ENCODE data around the gene KMT2A. TPM values are rescaled to one million over a fixed set of nuclear protein-coding genes. Genes with fewer than 3 reads are reported as not detected.

Gene KMT2A
- polyA plus RNA-seq, 2 of the 4 experiments (the other 2 are of a cell fraction), result 6.8 to 20.3 TPM

GRCh38 chr11:118436639-118437207, 431 bp downstream of the KMT2A start:
- DNase-seq (ENCODE audit: low read depth in 1 of 2, low spot score in 1 of 2) (no peak), ATAC-seq (peak; percentile 4 to 22; a peak in 5 of 6 replicates), FAIRE-seq (no peak)
- Histone ChIP-seq H3K27ac (peak overlapping the region; percentile 93 to 99), H3K4me2 (peak overlapping the region; percentile 77), H3K4me3 (peak overlapping the region; percentile 95), H3K4me1 (peaks cover 28% of the 10 kb centered on the region; the same call in 2 of the 3 replicates), H3K9me3 (no peaks in the 10 kb centered on the region)
- ChIA-PET POLR2A (interaction anchor here (0.5 to 1.2 kb wide), 5 partner anchors 7 to 52 kb away, joined by 3 to 5 read pairs (median 3); no protein-coding TSS in a partner anchor), CTCF (no interaction called here)
- TF ChIP-seq CHD2 (IDR thresholded peaks at IDR 0.05; ENCODE audit: low read length, partially characterized antibody) (no peak), NFE2L2 (conservative IDR thresholded peaks at IDR 0.05; ENCODE audit: low read length) (no peak)
- WGBS (ENCODE audit: missing lambda C conversion rate), result no CpG with 5 or more reads among the region's 55 CpGs

GRCh38 chr11:118437208-118438125, 1.2 kb downstream of the KMT2A start:
- Histone ChIP-seq H3K9me3 (no peaks in the 10 kb centered on the region), H3K4me2 (peak overlapping the region; percentile 77), H3K4me1 (peaks cover 31% of the 10 kb centered on the region; the same call in 2 of the 3 replicates), H3K4me3 (peak overlapping the region; percentile 95), H3K27ac (peak overlapping the region; percentile 93 to 99)
- CTCF ChIA-PET, result no interaction called here
- POLR2A ChIA-PET, result no interaction called here
- 2% methylated on average over 10 of the region's 28 CpGs for WGBS (ENCODE audit: missing lambda C conversion rate)
- TF ChIP-seq MAX (IDR thresholded peaks at IDR 0.05) (no peak), NFE2L2 (conservative IDR thresholded peaks at IDR 0.05; ENCODE audit: low read length) (no peak), CEBPB (IDR thresholded peaks at IDR 0.05) (no peak), ZFP36 (IDR thresholded peaks at IDR 0.05; ENCODE audit: borderline replicate concordance, partially characterized antibody) (no peak), RAD21 (conservative IDR thresholded peaks at IDR 0.05 in 1 of 2, IDR thresholded peaks at IDR 0.05 in 1 of 2) (no peak), ZSCAN20 (CRISPR knock-in tag; IDR thresholded peaks at IDR 0.05) (no peak), CHD2 (IDR thresholded peaks at IDR 0.05; ENCODE audit: low read length, partially characterized antibody) (no peak), TFCP2L1 (CRISPR knock-in tag; IDR thresholded peaks at IDR 0.05) (no peak), HOXB5 (CRISPR knock-in tag; IDR thresholded peaks at IDR 0.05) (no peak), NR3C1 (IDR thresholded peaks at IDR 0.05) (no peak), ZNF302 (CRISPR knock-in tag; IDR thresholded peaks at IDR 0.05) (no peak), GATA3 (IDR thresholded peaks at IDR 0.05; ENCODE audit: borderline replicate concordance) (no peak), JUN (IDR thresholded peaks at IDR 0.05) (no peak), POLR2A (IDR thresholded peaks at IDR 0.05; ENCODE audit: low read length) (no peak), FOXS1 (CRISPR knock-in tag; IDR thresholded peaks at IDR 0.05) (no peak), RCOR1 (IDR thresholded peaks at IDR 0.05; ENCODE audit: low read depth, low read length) (no peak), POLR2AphosphoS2 (conservative IDR thresholded peaks at IDR 0.05; ENCODE audit: low read length) (no peak), ELK1 (IDR thresholded peaks at IDR 0.05; ENCODE audit: low read depth, low read length) (no peak)
- TF ChIP-seq, protein P1, sequence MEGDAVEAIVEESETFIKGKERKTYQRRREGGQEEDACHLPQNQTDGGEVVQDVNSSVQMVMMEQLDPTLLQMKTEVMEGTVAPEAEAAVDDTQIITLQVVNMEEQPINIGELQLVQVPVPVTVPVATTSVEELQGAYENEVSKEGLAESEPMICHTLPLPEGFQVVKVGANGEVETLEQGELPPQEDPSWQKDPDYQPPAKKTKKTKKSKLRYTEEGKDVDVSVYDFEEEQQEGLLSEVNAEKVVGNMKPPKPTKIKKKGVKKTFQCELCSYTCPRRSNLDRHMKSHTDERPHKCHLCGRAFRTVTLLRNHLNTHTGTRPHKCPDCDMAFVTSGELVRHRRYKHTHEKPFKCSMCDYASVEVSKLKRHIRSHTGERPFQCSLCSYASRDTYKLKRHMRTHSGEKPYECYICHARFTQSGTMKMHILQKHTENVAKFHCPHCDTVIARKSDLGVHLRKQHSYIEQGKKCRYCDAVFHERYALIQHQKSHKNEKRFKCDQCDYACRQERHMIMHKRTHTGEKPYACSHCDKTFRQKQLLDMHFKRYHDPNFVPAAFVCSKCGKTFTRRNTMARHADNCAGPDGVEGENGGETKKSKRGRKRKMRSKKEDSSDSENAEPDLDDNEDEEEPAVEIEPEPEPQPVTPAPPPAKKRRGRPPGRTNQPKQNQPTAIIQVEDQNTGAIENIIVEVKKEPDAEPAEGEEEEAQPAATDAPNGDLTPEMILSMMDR (IDR thresholded peaks at IDR 0.05), result no peak
- DNase-seq (ENCODE audit: low read depth in 1 of 2, low spot score in 1 of 2) (peak; percentile 28), FAIRE-seq (no peak), ATAC-seq (peak; percentile 22 to 41; a peak in 4 of 6 replicates)
